SK-N-MC (cell line): ENCODE data around the gene MLPH.

Source experiments
- DNase-seq: peaks from one replicate; pipeline ENCODE4 v3.0.0-alpha.2; 2011; ENCODE audit warnings: low read depth, low spot score
- H3K27ac ChIP-seq: fragments of 200-600 bp; sonication (generic); 2 replicates; pipeline ENCODE4 v1.5.1; 2016; ENCODE audit warnings: mixed run types
- H3K36me3 ChIP-seq: fragments of 200-600 bp; sonication (generic); 2 replicates; pipeline ENCODE4 v1.6.1; 2017; ENCODE audit warnings: antibody characterized with exemption, low read length, mixed read lengths; ENCODE audit not compliant: insufficient read depth
- H3K4me3 ChIP-seq: fragments of 200-600 bp; sonication (generic); 2 replicates; pipeline ENCODE4 v1.5.1; 2016
- H3K9ac ChIP-seq: fragments of 200-600 bp; sonication (generic); 2 replicates; pipeline ENCODE4 v1.8.0; 2017; ENCODE audit warnings: mixed run types, mixed read lengths; ENCODE audit not compliant: insufficient read length
- H3K9me3 ChIP-seq: fragments of 200-600 bp; sonication (generic); 2 replicates; pipeline ENCODE4 v1.6.1; 2017; ENCODE audit warnings: low read depth, mild to moderate bottlenecking, antibody characterized with exemption, low read length, moderate library complexity, mixed read lengths
- EZH2 ChIP-seq: fragments of 200-600 bp; sonication (generic); IDR thresholded peaks from one replicate; pipeline ENCODE4 v1.6.1; 2017; ENCODE audit warnings: antibody characterized with exemption
- FOXP2 ChIP-seq: optimal IDR thresholded peaks from 2 replicates; pipeline ENCODE3; 2011; ENCODE audit warnings: mild to moderate bottlenecking, moderate library complexity; ENCODE audit not compliant: insufficient read depth; ENCODE audit errors: extremely low read length, control extremely low read depth
- POLR2AphosphoS5 ChIP-seq: IDR thresholded peaks from 2 replicates; pipeline ENCODE4 v1.6.1; 2012; ENCODE audit warnings: mild to moderate bottlenecking, low read depth, low read length, borderline replicate concordance

MLPH gene

GRCh38 chr2:237577458-237577857, 90.4 kb downstream of the MLPH start:
- no peak for TF ChIP-seq FOXP2
- no peak for TF ChIP-seq POLR2AphosphoS5
- no peak for TF ChIP-seq EZH2
- H3K4me3 ChIP-seq, result no peak overlapping the region
- no peak for DNase-seq
- no peaks in the 10 kb centered on the region for H3K9me3 ChIP-seq
- no peaks in the 10 kb centered on the region for H3K36me3 ChIP-seq
- no peak overlapping the region for H3K27ac ChIP-seq
- no peak overlapping the region for H3K9ac ChIP-seq

GRCh38 chr2:237577956-237578870, 91.2 kb downstream of the MLPH start:
- DNase-seq, result no peak
- Histone ChIP-seq H3K36me3 (no peaks in the 10 kb centered on the region), H3K27ac (no peak overlapping the region), H3K9me3 (no peaks in the 10 kb centered on the region), H3K4me3 (no peak overlapping the region), H3K9ac (no peak overlapping the region)
- TF ChIP-seq FOXP2, result no peak
- TF ChIP-seq EZH2, result no peak
- TF ChIP-seq POLR2AphosphoS5, result no peak

- Histone ChIP-seq H3K9ac (no peak overlapping the region), H3K36me3 (no peaks in the 10 kb centered on the region), H3K4me3 (no peak overlapping the region), H3K9me3 (no peaks in the 10 kb centered on the region), H3K27ac (no peak overlapping the region)
- TF ChIP-seq POLR2AphosphoS5, result no peak
- TF ChIP-seq FOXP2, result no peak
- no peak for TF ChIP-seq EZH2
- DNase-seq, result no peak
Observed at GRCh38 chr2:237581326-237581725, 94.3 kb downstream of the MLPH start.

GRCh38 chr2:237581751-237582746, 95.0 kb downstream of the MLPH start:
- no peak for TF ChIP-seq POLR2AphosphoS5
- TF ChIP-seq FOXP2, result no peak
- TF ChIP-seq EZH2, result no peak
- Histone ChIP-seq H3K36me3 (no peaks in the 10 kb centered on the region), H3K9ac (no peak overlapping the region), H3K9me3 (no peaks in the 10 kb centered on the region), H3K4me3 (no peak overlapping the region), H3K27ac (no peak overlapping the region)
- no peak for DNase-seq

- TF ChIP-seq EZH2, result no peak
- no peak for TF ChIP-seq POLR2AphosphoS5
- no peak for TF ChIP-seq FOXP2
- H3K9ac ChIP-seq, result no peak overlapping the region
- no peak overlapping the region for H3K4me3 ChIP-seq
- no peak for DNase-seq
- no peak overlapping the region for H3K27ac ChIP-seq
- H3K36me3 ChIP-seq, result no peaks in the 10 kb centered on the region
- H3K9me3 ChIP-seq, result no peaks in the 10 kb centered on the region
Observed at GRCh38 chr2:237583385-237584295, 96.6 kb downstream of the MLPH start.

GRCh38 chr2:237585590-237586221, 98.7 kb downstream of the MLPH start:
- Histone ChIP-seq H3K4me3 (no peak overlapping the region), H3K36me3 (no peaks in the 10 kb centered on the region), H3K9ac (no peak overlapping the region), H3K9me3 (no peaks in the 10 kb centered on the region), H3K27ac (no peak overlapping the region)
- TF ChIP-seq POLR2AphosphoS5 (no peak), EZH2 (no peak), FOXP2 (no peak)
- DNase-seq, result no peak

- no peak overlapping the region for H3K4me3 ChIP-seq
- no peaks in the 10 kb centered on the region for H3K9me3 ChIP-seq
- H3K36me3 ChIP-seq, result no peaks in the 10 kb centered on the region
- H3K27ac ChIP-seq, result no peak overlapping the region
- TF ChIP-seq EZH2, result no peak
- TF ChIP-seq POLR2AphosphoS5, result no peak
- TF ChIP-seq FOXP2, result no peak
- DNase-seq, result no peak
- no peak overlapping the region for H3K9ac ChIP-seq
Observed at GRCh38 chr2:237588044-237588696, 101.1 kb downstream of the MLPH start.
